GM12873 (cell line): ENCODE data around the gene KISS1.

Experiments used
- TF ChIP-seq, protein P1 (sequence below): IDR thresholded peaks from 2 replicates; pipeline ENCODE4 v1.5.1; 2012; ENCODE audit warnings: low read depth, mild to moderate bottlenecking, moderate library complexity, low read length, control low read depth; ENCODE audit not compliant: insufficient read depth; ENCODE audit errors: missing control alignments

Gene KISS1, protein sequence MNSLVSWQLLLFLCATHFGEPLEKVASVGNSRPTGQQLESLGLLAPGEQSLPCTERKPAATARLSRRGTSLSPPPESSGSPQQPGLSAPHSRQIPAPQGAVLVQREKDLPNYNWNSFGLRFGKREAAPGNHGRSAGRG

DNA sequence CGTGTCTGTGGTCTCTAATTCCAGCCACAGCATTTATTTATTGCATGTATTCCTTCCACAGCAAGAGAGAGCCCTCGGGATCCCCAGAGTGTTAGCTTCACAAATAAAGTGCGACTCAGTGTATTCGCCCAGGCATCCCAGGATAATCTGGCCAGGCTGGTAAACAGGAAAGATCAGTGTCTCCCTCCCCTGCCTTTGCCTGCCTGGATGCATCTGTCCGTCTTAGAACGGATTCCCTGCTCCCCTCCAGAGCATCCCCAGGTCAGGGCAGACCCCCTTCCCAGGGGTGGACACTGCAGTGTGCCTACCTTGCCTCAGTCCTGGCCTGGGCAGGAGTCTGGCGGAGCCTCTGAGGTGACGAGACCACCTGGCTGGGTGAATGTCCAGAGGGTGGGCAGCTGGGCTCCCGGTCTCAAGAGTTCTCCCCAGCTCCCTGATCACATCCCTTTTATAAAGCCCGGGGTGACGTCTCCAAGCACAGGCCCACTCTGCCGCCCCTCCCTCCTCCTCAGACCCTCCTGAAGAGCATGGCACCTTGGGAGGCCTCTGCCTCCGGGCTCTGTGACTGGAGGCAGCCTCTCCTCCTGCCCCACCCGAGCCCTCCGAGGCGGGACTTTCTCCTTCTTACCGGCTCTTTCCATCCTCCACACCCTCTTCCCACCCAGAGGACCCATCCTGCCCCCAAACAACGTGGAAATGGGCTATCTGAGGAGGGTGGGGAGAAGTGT lies at the start of gene KISS1:
Gene KISS1 (minus strand): TSS at position 424 of the 728 bp plus-strand sequence. CDS start 3,615 bp downstream, outside the sequence.
- TF ChIP-seq, protein P1, sequence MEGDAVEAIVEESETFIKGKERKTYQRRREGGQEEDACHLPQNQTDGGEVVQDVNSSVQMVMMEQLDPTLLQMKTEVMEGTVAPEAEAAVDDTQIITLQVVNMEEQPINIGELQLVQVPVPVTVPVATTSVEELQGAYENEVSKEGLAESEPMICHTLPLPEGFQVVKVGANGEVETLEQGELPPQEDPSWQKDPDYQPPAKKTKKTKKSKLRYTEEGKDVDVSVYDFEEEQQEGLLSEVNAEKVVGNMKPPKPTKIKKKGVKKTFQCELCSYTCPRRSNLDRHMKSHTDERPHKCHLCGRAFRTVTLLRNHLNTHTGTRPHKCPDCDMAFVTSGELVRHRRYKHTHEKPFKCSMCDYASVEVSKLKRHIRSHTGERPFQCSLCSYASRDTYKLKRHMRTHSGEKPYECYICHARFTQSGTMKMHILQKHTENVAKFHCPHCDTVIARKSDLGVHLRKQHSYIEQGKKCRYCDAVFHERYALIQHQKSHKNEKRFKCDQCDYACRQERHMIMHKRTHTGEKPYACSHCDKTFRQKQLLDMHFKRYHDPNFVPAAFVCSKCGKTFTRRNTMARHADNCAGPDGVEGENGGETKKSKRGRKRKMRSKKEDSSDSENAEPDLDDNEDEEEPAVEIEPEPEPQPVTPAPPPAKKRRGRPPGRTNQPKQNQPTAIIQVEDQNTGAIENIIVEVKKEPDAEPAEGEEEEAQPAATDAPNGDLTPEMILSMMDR, result no peak

DNA sequence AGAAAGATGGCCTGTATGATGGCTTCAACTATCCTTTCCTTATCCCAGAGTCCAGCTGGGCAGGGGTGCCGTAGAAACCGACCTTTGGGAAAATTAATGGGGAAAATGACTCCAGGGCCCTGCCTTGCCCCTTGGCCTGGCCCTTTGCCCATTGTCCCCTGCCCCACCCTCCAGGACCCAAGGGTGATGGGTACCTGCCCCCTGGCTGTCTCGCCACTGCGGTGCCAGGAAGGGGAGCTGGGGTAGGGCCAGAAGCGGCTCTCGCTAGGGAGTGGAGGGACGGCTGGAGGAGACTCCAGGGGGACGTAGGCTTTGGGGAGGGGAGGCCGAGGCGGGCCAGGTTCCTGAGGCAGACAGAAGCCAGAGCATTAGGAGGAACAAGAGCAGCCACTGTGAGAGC lies 46.6 kb upstream of the KISS1 start:
- TF ChIP-seq, protein P1, result no peak

DNA sequence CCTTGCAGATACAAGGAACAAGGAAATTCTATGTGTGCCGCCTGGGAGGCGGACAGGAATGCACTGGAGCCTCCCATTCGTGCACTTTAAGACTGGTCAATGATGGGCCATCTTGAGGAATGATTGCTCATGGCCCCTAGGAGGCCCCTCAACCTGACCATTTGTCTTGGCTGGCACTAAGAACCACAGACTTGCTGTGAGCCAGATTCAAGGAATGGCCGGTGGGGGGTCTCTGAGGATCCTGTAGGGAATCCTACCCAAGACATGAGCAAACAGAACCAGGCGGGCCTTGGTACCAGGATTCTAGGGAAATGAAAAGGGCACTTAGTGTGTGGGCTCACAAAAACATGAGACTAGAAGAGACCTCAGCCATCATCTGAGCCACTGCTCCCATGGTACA lies 45.6 kb upstream of the KISS1 start:
- TF ChIP-seq, protein P1, result no peak

DNA sequence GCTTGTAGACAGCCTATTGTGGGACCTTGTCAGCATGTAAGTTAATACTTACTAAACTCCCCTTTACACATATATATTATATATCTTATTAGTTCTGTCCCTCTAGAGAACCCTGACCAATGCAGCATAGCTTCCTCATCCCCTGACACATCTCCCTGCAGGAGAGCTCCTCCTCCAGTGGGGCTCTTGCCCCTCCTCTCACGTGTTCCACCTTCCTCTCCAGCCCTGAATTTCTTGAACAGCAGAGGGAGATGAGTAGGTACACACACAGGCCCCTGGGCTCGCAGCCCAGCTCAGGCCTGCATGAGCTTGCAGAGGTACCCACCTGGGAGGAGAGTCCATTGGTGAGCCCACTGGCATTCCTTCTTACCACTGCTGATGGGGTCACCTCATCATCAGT lies 44.8 kb upstream of the KISS1 start:
- TF ChIP-seq, protein P1, result no peak

DNA sequence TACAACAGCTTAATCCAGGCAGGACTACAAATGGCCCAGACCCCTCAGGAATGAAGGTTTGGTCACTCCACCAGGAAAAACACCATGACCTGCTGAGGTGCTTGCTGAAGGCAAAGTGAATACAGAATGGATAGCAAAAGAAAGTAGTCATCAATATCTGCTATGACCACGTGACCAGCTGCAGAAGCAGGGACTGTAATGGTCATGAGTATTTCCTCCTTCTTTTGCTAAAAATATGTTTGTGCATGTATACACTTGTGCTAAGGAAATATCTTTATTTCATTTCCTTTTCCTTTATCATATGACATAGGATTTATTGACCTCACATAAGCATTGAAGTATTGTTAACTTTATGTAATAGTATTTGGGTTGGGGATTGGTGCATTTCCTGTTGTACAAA lies 43.9 kb upstream of the KISS1 start:
- TF ChIP-seq, protein P1, result no peak

DNA sequence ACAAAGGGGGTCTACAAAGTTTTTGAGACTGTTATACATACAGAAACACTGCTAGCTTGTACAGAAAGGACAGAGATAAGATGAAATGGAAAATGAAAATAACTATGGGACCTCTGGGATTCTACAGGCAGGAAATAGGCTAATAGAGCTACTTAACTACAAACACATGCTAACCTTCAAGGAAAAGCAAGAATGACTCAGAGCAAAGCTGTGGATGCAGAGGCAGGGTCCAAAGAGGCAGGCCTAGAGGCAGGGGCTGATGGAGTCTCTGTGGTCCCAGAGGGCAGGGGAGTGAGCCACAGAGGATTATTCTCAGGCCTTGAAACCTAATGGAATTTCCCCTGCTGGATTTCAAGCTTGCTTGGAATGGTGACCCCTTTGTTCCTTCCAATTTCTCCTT lies 36.2 kb upstream of the KISS1 start:
- TF ChIP-seq, protein P1, result no peak

DNA sequence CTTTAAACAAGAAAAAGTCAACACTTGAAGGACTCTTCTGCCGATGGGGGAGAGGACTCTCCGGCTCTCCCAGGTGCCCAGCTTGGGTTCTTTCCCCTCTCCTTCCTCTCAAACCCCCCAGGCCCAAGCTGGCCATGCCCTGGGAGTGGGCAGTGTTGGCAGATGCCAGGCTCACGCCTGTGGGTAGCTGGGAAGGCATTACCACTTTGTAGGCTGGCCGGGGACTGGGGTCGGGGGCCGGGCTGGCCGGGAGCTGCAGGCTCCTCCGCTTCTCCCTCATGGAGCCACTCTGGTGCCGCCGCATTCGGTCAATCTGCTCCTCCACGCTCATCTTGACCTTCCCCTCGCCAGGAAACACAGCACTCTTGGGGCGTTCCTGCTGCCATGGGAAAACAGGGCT lies 33.9 kb upstream of the KISS1 start:
- TF ChIP-seq, protein P1, result no peak
